Transverse colon (tissue), 4 donors: Measurements from ENCODE around the gene FRY. TPM values are rescaled to one million over a fixed set of nuclear protein-coding genes. Genes with fewer than 3 reads are reported as not detected.

Experiments used
- DNase-seq: peaks from one replicate; pipeline ENCODE4 v3.0.0-alpha.2; 2019
- H3K27ac ChIP-seq, 4 donors: fragments of 200-600 bp; sonication (generic); 2 replicates each; pipeline ENCODE4 v1.5.1; 2016 to 2018; ENCODE audit warnings: inconsistent platforms in 4 of 4
- H3K27me3 ChIP-seq: fragments of 200-600 bp; sonication (generic); 2 replicates; pipeline ENCODE4 v1.5.1; 2017; ENCODE audit warnings: inconsistent platforms
- H3K36me3 ChIP-seq, 4 donors: fragments of 200-600 bp; sonication (generic); 2 replicates each; pipeline ENCODE4 v1.5.1; 2017 to 2019; ENCODE audit warnings: inconsistent platforms in 4 of 4
- H3K4me1 ChIP-seq, 4 donors: fragments of 200-600 bp; sonication (generic); 2 replicates each; pipeline ENCODE4 v1.5.1; 2017 to 2020; ENCODE audit warnings: inconsistent platforms in 4 of 4
- H3K4me3 ChIP-seq, 4 donors: fragments of 200-600 bp; sonication (generic); 1 replicate in 1 of 4; 2 replicates in 3 of 4; pipeline versions ENCODE4 v1.5.1 to v1.6.1; 2017 to 2019; ENCODE audit warnings: inconsistent platforms in 4 of 4
- H3K9me3 ChIP-seq, 2 donors: fragments of 200-600 bp; sonication (generic); 2 replicates each; pipeline ENCODE4 v1.5.1; 2017 to 2019; ENCODE audit warnings: inconsistent platforms in 2 of 2
- CTCF ChIP-seq, 5 experiments: fragments of 200-600 bp in 3 of 5; fragments of 450-650 bp in 2 of 5; sonication (generic) in 3 of 5; IDR thresholded peaks; 1 replicate in 2 of 5; 2 replicates in 3 of 5; pipeline ENCODE4 v1.5.1; 2016 to 2017; ENCODE audit warnings: antibody characterized with exemption in 5 of 5, inconsistent platforms in 3 of 5, mild to moderate bottlenecking in 2 of 5, moderate library complexity in 1 of 5
- EP300 ChIP-seq: sonication (generic); formaldehyde crosslinking; IDR thresholded peaks from one replicate; pipeline ENCODE4 v1.6.1; 2017; ENCODE audit warnings: antibody characterized with exemption, low read depth
- POLR2A ChIP-seq: fragments of 450-650 bp; IDR thresholded peaks from one replicate; pipeline ENCODE4 v1.6.1; 2016; ENCODE audit warnings: antibody characterized with exemption, mild to moderate bottlenecking, moderate library complexity
- POLR2AphosphoS5 ChIP-seq, 3 donors: sonication (generic); formaldehyde crosslinking; IDR thresholded peaks; one replicate each; pipeline ENCODE4 v1.6.1; 2016; ENCODE audit warnings: antibody characterized with exemption in 3 of 3
- WGBS, 2 donors: methylation state at CpG; one replicate each; pipeline ENCODE4 v1.1.5; 2018; ENCODE audit warnings: low coverage in 1 of 2; 5-methylcytosine and 5-hydroxymethylcytosine counted together
- in situ Hi-C, 4 donors: fragments of 200-750 bp; cut with MboI; loops; one replicate each; pipeline versions ENCODE4 v1.15.0 to v1.15.1; 2017; ENCODE audit warnings: low sequenced_read_pairs in 3 of 4, low pct_ligation_motif_present in 1 of 4, low pct_unique_long_range_greater_than_20kb in 1 of 4
- intact Hi-C: fragments of 100-400 bp; cut with DNase I; formaldehyde crosslinking; loops from one replicate; pipeline ENCODE4 v1.15.1; 2023; ENCODE audit warnings: low total_unique reads
- total RNA-seq, 4 donors: library from RNA; depleted of rRNA; stranded (reverse); fragments of >200 nt; gene quantifications; one replicate each; pipeline ENCODE4 v1.1.0, GENCODE V29; 2016

FRY gene
- total RNA-seq, 4 donors from 2014 or later = 6.7 to 42.6 (median 12.4) TPM

GRCh38 chr13:32136061-32136460 is 104.5 kb downstream of the FRY start:
- 79 to 100% methylated on average over 2 of the region's 2 CpGs for WGBS, 2 donors
- no peak for DNase-seq
- no peak overlapping the region for H3K4me3 ChIP-seq
- TF ChIP-seq POLR2A = no peak
- TF ChIP-seq EP300 = no peak
- TF ChIP-seq CTCF (IDR thresholded peaks at IDR 0.05) = no peak
- in situ Hi-C loops (no loop called here), intact Hi-C loops (no loop called here)
- H3K4me1 ChIP-seq = peaks cover 0 to 3% (median 0%) of the 10 kb centered on the region in 4 donors
- H3K27ac ChIP-seq = no peak overlapping the region
- H3K27me3 ChIP-seq = no peaks in the 10 kb centered on the region
- no peaks in the 10 kb centered on the region for H3K36me3 ChIP-seq
- H3K9me3 ChIP-seq = no peaks in the 10 kb centered on the region

GRCh38 chr13:32136716-32137115 is 105.1 kb downstream of the FRY start:
- no peak for DNase-seq
- Histone ChIP-seq H3K27me3 (no peaks in the 10 kb centered on the region), H3K9me3 (no peaks in the 10 kb centered on the region), H3K4me1 (peaks cover 0 to 3% (median 0%) of the 10 kb centered on the region in 4 donors), H3K27ac (no peak overlapping the region), H3K36me3 (no peaks in the 10 kb centered on the region), H3K4me3 (no peak overlapping the region)
- in situ Hi-C loops (no loop called here), intact Hi-C loops (no loop called here)
- no peak for TF ChIP-seq EP300
- TF ChIP-seq POLR2A = no peak
- no peak for TF ChIP-seq POLR2AphosphoS5 (IDR thresholded peaks at IDR 0.05)
- TF ChIP-seq CTCF (IDR thresholded peaks at IDR 0.05) = no peak
- WGBS, 2 donors = 25 to 54% methylated on average over 1 to 2 of the region's 2 CpGs

GRCh38 chr13:32139251-32139650 is 107.7 kb downstream of the FRY start:
- in situ Hi-C loops = no loop called here
- intact Hi-C loops = no loop called here

GRCh38 chr13:32140109-32140508 is 108.5 kb downstream of the FRY start:
- intact Hi-C loops = no loop called here
- Histone ChIP-seq H3K27me3 (no peaks in the 10 kb centered on the region), H3K4me3 (no peak overlapping the region), H3K9me3 (no peaks in the 10 kb centered on the region), H3K4me1 (no peaks in the 10 kb centered on the region), H3K27ac (no peak overlapping the region), H3K36me3 (no peaks in the 10 kb centered on the region)
- in situ Hi-C loops = no loop called here
- no peak for DNase-seq
- 67 to 85% methylated on average over 2 of the region's 2 CpGs for WGBS, 2 donors
- no peak for TF ChIP-seq POLR2A
- no peak for TF ChIP-seq CTCF (IDR thresholded peaks at IDR 0.05)

More at GRCh38 chr13:32139251-32139650, 107.7 kb downstream of the FRY start:
- Histone ChIP-seq H3K9me3 (no peaks in the 10 kb centered on the region), H3K27me3 (no peaks in the 10 kb centered on the region), H3K36me3 (no peaks in the 10 kb centered on the region), H3K27ac (no peak overlapping the region), H3K4me1 (peaks cover 0 to 3% (median 0%) of the 10 kb centered on the region in 4 donors), H3K4me3 (no peak overlapping the region)
- WGBS, 2 donors = 85 to 95% methylated on average over 3 to 5 of the region's 5 CpGs
- no peak for TF ChIP-seq CTCF (IDR thresholded peaks at IDR 0.05)
- no peak for TF ChIP-seq POLR2AphosphoS5 (IDR thresholded peaks at IDR 0.05)
- TF ChIP-seq POLR2A = no peak
- TF ChIP-seq EP300 = no peak
- no peak for DNase-seq
